HG03039 (cell line): ENCODE measurements around the gene PHLPP2.
"Not testable (repeated sequence)": the region's sequence is repeated elsewhere in the genome, so short reads cannot be mapped to it uniquely, and the experiment has no call there.

Experiments
- ATAC-seq: cut with Tn5 transposase; IDR thresholded peaks from one replicate; pipeline ENCODE4 v1.9.1; 2021; ENCODE audit warnings: mild to moderate bottlenecking, moderate library complexity; ENCODE audit not compliant: unreplicated experiment

The PHLPP2 gene

DNA sequence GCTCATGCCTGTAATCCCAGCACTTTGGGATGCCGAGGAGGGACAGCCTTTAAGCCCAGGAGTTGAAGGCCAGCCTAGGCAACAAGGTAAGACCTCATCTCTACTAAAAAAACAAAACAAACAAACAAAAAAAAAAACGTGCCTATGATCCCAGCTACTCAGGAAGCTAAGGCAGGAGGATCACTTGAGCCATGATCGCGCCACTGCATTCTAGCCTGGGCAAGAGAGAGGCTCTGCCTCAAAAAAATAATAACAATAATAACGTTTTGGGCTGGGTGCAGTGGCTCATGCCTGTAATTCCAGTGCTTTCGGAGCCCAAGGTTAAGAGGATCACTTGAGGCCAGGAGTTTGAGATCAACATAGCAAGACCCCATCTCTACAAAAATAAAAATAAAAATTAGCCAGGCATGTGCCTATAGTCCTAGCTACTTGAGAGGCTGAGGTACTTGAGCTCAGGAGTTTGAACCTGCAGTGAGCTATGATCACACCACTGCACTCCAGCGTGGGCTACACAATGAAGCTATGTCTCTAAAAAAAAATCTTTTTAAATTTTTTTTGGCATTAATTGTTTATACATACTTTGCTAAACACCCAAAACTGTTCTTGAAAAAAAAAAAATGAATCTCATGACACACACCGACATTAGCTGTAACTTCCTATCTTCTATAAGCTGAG is 3.3 kb downstream of the PHLPP2 start:
- no peak for ATAC-seq

GRCh38 chr16:71712501-71712900 is 12.0 kb downstream of the PHLPP2 start:
- no peak for ATAC-seq

GRCh38 chr16:71711789-71712188 is 12.7 kb downstream of the PHLPP2 start:
- ATAC-seq = no peak

DNA sequence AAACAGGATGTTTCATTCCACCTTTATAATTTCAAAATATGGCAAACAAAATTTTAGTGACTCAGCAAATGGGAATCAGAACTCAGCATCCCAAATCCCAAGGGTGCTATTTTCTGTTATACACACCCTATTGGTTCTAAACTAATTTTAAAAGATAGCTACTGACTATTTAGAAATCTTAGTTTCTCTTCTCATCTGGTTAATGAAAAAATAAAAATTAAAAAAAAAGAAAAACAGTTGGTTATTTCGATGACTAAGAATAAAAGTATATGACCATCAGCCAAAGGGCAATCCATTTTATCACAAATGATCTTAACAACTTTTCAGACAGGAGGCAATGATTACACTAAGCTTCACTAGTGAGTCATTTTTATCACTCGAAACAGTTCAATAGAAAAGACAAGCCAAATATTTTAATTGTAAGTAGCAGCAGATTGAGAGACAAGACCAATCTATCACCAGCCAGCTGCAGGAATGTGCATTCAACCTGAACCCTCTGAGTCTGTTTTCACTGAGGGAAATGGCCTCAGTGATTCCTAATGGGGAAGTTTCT is 15.2 kb downstream of the PHLPP2 start:
- no peak for ATAC-seq

- no peak for ATAC-seq
These were observed 15.8 kb downstream of the PHLPP2 start for GRCh38 chr16:71708696-71709095.

DNA sequence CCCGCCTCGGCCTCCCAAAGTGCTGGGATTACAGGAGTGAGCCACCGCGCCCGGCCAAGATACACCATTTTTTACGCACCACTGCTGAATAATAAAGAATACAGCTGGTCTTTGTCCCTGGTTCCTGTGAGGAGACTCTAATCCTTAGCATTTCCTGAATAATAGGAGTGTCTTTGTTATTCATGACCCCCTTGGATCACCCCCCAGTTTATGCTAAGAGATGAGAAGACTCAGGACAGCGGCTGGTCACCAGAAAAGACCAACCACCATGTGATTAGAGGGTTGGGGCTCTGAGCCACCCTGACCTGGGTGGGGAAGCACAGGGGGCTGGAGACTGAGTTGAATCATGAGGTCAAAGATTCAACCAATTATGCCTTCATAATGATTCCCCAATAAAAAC is 17.3 kb downstream of the PHLPP2 start:
- ATAC-seq = no peak

GRCh38 chr16:71706046-71706445 is 18.5 kb downstream of the PHLPP2 start:
- ATAC-seq = no peak

GRCh38 chr16:71703333-71703732 is 21.2 kb downstream of the PHLPP2 start:
- no peak for ATAC-seq

DNA sequence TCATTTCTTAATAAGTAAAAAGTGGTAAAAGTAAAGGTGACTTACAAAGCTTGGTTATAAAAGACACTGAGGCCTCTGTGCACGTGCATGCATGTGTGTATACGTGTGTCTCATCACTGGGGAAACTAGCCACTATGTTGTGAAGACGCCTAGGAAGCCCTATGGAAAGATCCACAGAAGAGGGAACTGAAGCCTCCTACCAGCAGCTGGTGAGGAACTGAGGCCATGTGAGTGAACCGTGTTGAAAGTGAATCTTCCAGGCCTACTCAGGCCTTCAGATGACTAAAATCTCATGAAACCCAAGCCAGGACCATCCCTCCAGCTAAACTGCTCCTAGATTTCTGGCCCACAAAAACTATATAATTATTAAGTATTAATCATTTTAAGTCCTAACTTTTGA is 23.7 kb downstream of the PHLPP2 start:
- no peak for ATAC-seq

GRCh38 chr16:71698491-71698890 is 26.0 kb downstream of the PHLPP2 start:
- ATAC-seq = no peak

GRCh38 chr16:71693164-71693563 is 31.3 kb downstream of the PHLPP2 start:
- no peak for ATAC-seq

- no peak for ATAC-seq
These were observed 34.6 kb downstream of the PHLPP2 start for GRCh38 chr16:71689901-71690300.

DNA sequence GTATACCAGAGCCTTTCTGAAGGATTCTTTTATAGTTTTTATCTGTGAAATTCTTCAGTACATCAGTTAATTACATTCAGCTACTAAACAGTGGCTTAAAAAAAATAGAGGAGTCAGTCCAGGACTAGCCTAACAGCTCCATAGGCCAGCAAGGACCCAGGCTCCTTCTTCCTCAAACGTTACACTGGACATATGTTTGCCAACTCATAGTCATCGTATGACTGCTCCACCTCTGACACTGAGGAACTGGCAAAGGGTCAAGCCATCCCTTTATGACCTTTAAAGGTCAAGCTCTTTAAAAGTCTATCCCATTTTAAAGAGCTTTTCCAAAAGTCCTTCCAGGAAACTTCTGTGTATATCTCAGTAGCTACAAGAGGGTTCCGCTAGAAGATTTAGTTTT is 36.6 kb downstream of the PHLPP2 start:
- ATAC-seq = no peak

DNA sequence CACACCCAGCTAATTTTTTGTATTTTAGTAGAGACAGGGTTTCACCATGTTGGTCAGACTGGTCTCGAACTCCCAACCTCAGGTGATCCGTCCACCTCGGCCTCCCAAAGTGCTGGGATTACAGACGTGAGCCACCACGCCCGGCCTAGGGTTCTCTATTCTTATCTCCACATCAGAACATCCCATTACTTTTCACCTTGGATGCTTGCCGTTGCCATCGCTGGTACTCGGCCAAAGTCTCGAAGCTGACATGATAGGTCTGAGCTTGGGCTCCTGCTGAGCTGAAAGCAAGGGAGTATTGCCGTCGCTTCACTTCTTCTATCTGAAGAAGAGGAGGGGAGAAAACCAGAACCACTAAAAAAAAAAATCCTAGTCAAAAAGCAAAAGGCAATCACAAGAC is 40.2 kb downstream of the PHLPP2 start:
- ATAC-seq = not testable (repeated sequence)

GRCh38 chr16:71681360-71681759 is 43.1 kb downstream of the PHLPP2 start:
- ATAC-seq = no peak

DNA sequence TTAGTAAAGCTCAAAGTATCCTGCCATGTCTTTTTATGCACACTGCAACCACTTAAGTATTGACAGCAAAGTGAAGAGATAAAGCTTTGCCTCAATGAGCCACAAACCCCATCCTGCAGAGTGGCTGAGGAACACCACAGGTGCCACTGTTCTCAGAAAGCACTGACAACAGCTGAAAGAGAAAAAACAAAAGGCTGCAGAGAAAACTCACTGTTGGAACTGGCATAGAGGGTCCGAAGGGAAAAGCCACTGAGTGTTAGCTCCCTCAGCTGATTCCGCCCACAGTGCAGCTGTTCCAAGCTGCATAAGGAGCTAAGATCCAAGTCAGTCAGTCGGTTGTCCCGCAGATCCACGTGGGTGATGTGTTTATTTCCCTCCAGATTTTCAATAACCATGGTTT is 48.3 kb downstream of the PHLPP2 start:
- no peak for ATAC-seq

- no peak for ATAC-seq
These were observed 49.1 kb downstream of the PHLPP2 start for GRCh38 chr16:71675380-71675779.

- no peak for ATAC-seq
These were observed 50.3 kb downstream of the PHLPP2 start for GRCh38 chr16:71674229-71674628.

GRCh38 chr16:71673582-71673973 is 50.9 kb downstream of the PHLPP2 start:
- no peak for ATAC-seq

GRCh38 chr16:71672803-71673581 is 51.5 kb downstream of the PHLPP2 start:
- no peak for ATAC-seq

DNA sequence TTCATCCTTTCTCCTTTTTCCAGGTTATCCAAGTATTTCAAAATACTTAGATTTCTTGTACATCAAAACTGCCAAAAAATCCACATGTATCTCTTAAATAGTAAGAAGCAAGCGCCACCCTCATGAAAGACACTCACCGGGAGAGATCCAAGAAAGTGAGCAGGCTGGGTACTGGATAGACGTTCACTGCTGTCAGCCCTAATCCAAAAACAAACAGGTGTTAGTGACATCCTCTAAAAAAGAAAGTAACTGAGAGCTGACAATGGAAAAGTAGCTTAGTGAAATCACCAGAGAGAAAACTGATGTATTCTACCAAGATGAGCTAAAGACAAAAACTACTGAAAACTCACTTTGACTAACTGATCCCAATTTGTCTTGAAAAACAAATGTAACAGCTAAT is 52.4 kb downstream of the PHLPP2 start:
- no peak for ATAC-seq

GRCh38 chr16:71671165-71671564 is 53.3 kb downstream of the PHLPP2 start:
- ATAC-seq = no peak
